Central memory CD4-positive, alpha-beta T cell (primary cell): Measurements from ENCODE around the gene SAP130.

ENCODE experiments used
- DNase-seq: peaks from one replicate; pipeline ENCODE4 v3.0.0; 2022

SAP130 gene

GRCh38 chr2:128024816-128025215 lies 3.0 kb downstream of the SAP130 start:
- DNase-seq: no peak

GRCh38 chr2:128017561-128017960 lies 10.3 kb downstream of the SAP130 start:
- DNase-seq: no peak

GRCh38 chr2:128016620-128017019 lies 11.2 kb downstream of the SAP130 start:
- no peak for DNase-seq

- DNase-seq: no peak
Measured at GRCh38 chr2:128012698-128013097, 15.2 kb downstream of the SAP130 start.

- no peak for DNase-seq
Measured at GRCh38 chr2:128008074-128008672, 19.7 kb downstream of the SAP130 start.

GRCh38 chr2:128004509-128004908 lies 23.4 kb downstream of the SAP130 start:
- no peak for DNase-seq

- DNase-seq: no peak
Measured at GRCh38 chr2:128003463-128003862, 24.4 kb downstream of the SAP130 start.

GRCh38 chr2:127996160-127996559 lies 31.7 kb downstream of the SAP130 start:
- no peak for DNase-seq

- no peak for DNase-seq
Measured at GRCh38 chr2:127995725-127996124, 32.1 kb downstream of the SAP130 start.

GRCh38 chr2:127993659-127994058 lies 34.2 kb downstream of the SAP130 start:
- DNase-seq: no peak

- no peak for DNase-seq
Measured at GRCh38 chr2:127991742-127992141, 36.1 kb downstream of the SAP130 start.

GRCh38 chr2:127986548-127987079 lies 41.2 kb downstream of the SAP130 start:
- no peak for DNase-seq

GRCh38 chr2:127985735-127986134 lies 42.1 kb downstream of the SAP130 start:
- DNase-seq: no peak

- no peak for DNase-seq
Measured at GRCh38 chr2:127985026-127985734, 42.7 kb downstream of the SAP130 start.

- no peak for DNase-seq
Measured at GRCh38 chr2:127984551-127984950, 43.3 kb downstream of the SAP130 start.

- no peak for DNase-seq
Measured at GRCh38 chr2:127969446-127969845, 58.4 kb downstream of the SAP130 start.

GRCh38 chr2:127968610-127969339 lies 59.1 kb downstream of the SAP130 start:
- DNase-seq: no peak

- DNase-seq: no peak
Measured at GRCh38 chr2:127961729-127962128, 66.1 kb downstream of the SAP130 start.

GRCh38 chr2:127957240-127957639 lies 70.6 kb downstream of the SAP130 start:
- no peak for DNase-seq

- DNase-seq: no peak
Measured at GRCh38 chr2:127954857-127955256, 73.0 kb downstream of the SAP130 start.

- no peak for DNase-seq
Measured at GRCh38 chr2:127953849-127954248, 74.0 kb downstream of the SAP130 start.

GRCh38 chr2:127953128-127953718 lies 74.6 kb downstream of the SAP130 start:
- no peak for DNase-seq

GRCh38 chr2:127951026-127951425 lies 76.8 kb downstream of the SAP130 start:
- no peak for DNase-seq
